Measurements from ENCODE around the gene DDAH1.

Gene DDAH1

DNA sequence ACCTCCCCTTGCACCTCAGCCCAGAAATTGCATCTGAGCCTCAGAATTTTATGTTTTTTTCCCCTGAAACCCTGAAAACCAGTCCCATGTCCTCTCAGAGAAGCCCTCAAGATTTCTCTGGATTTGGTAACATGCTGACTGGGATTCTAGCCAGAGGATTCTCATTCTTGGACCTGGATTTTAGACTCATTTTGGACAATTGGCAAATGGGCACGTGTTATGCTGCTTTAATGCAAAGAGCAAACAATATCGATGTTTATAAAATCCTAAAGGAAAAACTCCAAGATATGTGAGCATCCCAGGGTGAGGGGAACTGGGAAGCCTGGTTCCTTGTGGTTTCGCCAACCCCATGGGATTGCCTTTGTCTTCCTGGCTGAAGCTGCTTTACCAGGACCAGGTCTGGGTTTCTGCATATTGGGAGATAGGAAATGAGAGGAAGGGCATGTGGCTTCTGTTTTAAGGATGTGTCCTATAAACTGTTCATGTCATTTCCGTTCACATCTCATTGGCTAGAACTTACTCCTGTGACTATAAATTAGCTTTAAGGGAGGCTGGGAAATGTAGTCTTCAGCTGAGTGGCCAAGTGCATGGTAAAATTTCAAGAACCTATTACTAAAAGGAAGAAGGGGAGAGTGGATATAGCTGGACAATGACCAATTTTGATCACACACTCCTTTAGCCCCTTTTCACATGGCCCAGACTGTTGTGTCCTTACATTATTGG, 161.4 kb downstream of the DDAH1 start:
- Histone ChIP-seq H3K36me3 (no peaks in the 10 kb centered on the region), H3K9me3 (ENCODE audit: severe bottlenecking) (no peaks in the 10 kb centered on the region), H3K4me3 (ENCODE audit: low read depth, low read length) (no peak overlapping the region), H3K27ac (no peak overlapping the region), H3K27me3 (ENCODE audit: insufficient read depth, low read depth, severe bottlenecking) (no peaks in the 10 kb centered on the region)
- TF ChIP-seq, protein P1, sequence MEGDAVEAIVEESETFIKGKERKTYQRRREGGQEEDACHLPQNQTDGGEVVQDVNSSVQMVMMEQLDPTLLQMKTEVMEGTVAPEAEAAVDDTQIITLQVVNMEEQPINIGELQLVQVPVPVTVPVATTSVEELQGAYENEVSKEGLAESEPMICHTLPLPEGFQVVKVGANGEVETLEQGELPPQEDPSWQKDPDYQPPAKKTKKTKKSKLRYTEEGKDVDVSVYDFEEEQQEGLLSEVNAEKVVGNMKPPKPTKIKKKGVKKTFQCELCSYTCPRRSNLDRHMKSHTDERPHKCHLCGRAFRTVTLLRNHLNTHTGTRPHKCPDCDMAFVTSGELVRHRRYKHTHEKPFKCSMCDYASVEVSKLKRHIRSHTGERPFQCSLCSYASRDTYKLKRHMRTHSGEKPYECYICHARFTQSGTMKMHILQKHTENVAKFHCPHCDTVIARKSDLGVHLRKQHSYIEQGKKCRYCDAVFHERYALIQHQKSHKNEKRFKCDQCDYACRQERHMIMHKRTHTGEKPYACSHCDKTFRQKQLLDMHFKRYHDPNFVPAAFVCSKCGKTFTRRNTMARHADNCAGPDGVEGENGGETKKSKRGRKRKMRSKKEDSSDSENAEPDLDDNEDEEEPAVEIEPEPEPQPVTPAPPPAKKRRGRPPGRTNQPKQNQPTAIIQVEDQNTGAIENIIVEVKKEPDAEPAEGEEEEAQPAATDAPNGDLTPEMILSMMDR (IDR thresholded peaks at IDR 0.05; ENCODE audit: low read depth, low read length), result no peak
- no peak for DNase-seq

DNA sequence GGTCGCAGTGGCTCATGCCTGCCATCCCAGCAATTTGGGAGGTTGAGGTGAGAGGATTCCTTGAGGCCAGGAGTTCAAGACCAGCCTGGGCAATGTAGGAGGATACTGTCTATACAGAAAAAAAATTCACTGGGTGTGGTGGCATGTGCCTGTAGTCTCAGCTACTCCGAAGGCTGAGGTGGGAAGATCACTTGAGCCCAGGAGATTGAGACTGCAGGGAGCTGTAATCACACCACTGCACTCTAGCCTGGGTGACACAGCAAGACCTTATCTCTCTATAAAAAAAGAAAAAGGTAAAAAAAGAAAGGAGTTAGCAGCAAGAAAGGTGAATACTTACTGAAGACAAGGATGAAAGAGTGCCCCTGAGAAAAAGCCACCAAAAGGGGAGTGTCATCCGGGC, 164.8 kb downstream of the DDAH1 start:
- Histone ChIP-seq H3K27ac (no peak overlapping the region), H3K9me3 (ENCODE audit: severe bottlenecking) (no peaks in the 10 kb centered on the region), H3K36me3 (no peaks in the 10 kb centered on the region), H3K4me3 (ENCODE audit: low read depth, low read length) (no peak overlapping the region), H3K27me3 (ENCODE audit: insufficient read depth, low read depth, severe bottlenecking) (no peaks in the 10 kb centered on the region)
- TF ChIP-seq, protein P1 (IDR thresholded peaks at IDR 0.05; ENCODE audit: low read depth, low read length), result no peak
- no peak for DNase-seq

DNA sequence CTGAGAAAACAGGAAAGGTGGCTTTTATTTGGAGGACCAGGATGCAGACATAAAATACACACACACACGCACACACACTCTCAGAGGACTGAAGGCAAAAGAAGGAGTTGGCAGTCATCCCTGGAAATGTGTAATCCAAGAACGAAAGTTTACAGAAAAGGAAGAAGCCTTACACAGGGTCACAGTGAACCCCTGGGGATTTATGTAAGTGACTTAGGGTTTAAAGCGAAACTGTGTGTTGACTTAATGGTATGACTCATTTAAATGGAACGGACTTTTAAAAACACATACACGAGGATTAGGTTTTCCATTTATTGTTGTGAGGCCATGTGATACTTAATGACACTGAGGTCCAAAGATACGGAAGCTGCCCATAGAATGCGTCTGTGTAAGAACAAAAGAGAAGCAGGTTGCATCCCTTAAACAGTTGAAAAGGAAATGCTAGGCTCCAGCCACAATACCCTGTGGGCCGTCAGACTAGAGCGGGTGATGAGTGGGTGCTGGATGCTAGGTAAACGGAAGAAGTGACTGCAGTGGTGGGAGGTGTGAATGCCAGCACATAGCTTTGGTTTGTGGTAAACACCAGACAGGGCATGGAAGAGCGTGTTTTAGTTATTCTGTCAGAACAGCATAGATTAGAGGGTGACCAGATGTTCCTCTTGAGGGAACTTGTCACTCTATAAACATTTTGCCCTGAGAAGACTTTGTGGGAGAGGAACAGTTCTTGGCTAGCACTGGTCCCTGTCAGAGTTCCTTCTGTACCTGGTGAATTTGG, 166.9 kb downstream of the DDAH1 start:
- DNase-seq, result no peak
- H3K4me3 ChIP-seq (ENCODE audit: low read depth, low read length), result no peak overlapping the region
- TF ChIP-seq, protein P1 (IDR thresholded peaks at IDR 0.05; ENCODE audit: low read depth, low read length), result no peak

GRCh38 chr1:85297538-85297854, 167.5 kb downstream of the DDAH1 start:
- Histone ChIP-seq H3K9me3 (ENCODE audit: severe bottlenecking) (no peaks in the 10 kb centered on the region), H3K27me3 (ENCODE audit: insufficient read depth, low read depth, severe bottlenecking) (no peaks in the 10 kb centered on the region), H3K4me3 (ENCODE audit: low read depth, low read length) (no peak overlapping the region), H3K27ac (no peak overlapping the region), H3K36me3 (no peaks in the 10 kb centered on the region)
- TF ChIP-seq, protein P1 (IDR thresholded peaks at IDR 0.05; ENCODE audit: low read depth, low read length), result no peak
- DNase-seq, result no peak

More for the DNA sequence above, 166.9 kb downstream of the DDAH1 start:
- H3K36me3 ChIP-seq, result no peaks in the 10 kb centered on the region
- no peak overlapping the region for H3K27ac ChIP-seq
- H3K9me3 ChIP-seq (ENCODE audit: severe bottlenecking), result no peaks in the 10 kb centered on the region
- no peaks in the 10 kb centered on the region for H3K27me3 ChIP-seq (ENCODE audit: insufficient read depth, low read depth, severe bottlenecking)

DNA sequence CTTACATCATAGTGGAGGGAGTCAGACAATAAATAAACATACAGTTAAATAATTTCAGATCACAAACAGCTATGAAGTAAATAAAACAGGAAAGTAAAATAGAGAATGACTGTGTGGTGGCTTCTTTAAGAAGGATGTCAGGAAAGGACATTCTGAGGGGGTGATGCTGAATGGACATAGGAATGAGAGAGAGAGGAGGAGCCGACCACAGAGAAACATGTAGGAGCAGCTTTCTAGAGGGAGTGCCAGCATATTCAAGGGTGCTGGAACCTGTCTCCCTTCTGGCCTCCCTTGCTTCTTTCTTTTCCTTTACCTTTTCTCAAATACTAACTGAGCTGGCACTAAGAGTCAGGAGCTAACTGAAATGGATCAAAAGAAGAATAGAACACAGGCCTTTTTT, 168.0 kb downstream of the DDAH1 start:
- Histone ChIP-seq H3K9me3 (ENCODE audit: severe bottlenecking) (no peaks in the 10 kb centered on the region), H3K27me3 (ENCODE audit: insufficient read depth, low read depth, severe bottlenecking) (no peaks in the 10 kb centered on the region), H3K36me3 (no peaks in the 10 kb centered on the region), H3K27ac (no peak overlapping the region), H3K4me3 (ENCODE audit: low read depth, low read length) (no peak overlapping the region)
- DNase-seq, result no peak
- TF ChIP-seq, protein P1 (IDR thresholded peaks at IDR 0.05; ENCODE audit: low read depth, low read length), result no peak
